ENCODE results near the gene PRDM16. TPM values are rescaled to one million over a fixed set of nuclear protein-coding genes. Genes with fewer than 3 reads are reported as not detected.

The PRDM16 gene
- total and polyA plus RNA-seq, 2 of the 8 experiments (the other 6 are each of a cell fraction or from before 2014, with no cell fraction given): 0.39 to 0.43 TPM

- Histone ChIP-seq H2BK20ac (ENCODE audit: low read length) (no peak overlapping the region), H3K4me1 (replicated peaks in 1 of 4; ENCODE audit: control insufficient read depth in 3 of 4, insufficient read depth in 4 of 4, low read length in 3 of 4) (peaks cover 0 to 6% (median 0%) of the 10 kb centered on the region in 4 experiments; a peak in 3 of 7 replicates), H3K23ac (ENCODE audit: insufficient read length) (no peak overlapping the region), H4K20me1 (replicated peaks in 1 of 2; ENCODE audit: control insufficient read depth in 1 of 2, insufficient read depth in 2 of 2, low read length in 2 of 2) (peaks cover 0 to 2% of the 10 kb centered on the region in 2 experiments), H3K18ac (ENCODE audit: extremely low read depth, low read length) (no peak overlapping the region), H3K56ac (replicated peaks; ENCODE audit: insufficient read length, low read depth, low read length) (no peak overlapping the region), H3K79me1 (ENCODE audit: low read depth, low read length) (no peaks in the 10 kb centered on the region), H3K27me3 (replicated peaks in 1 of 4; ENCODE audit: control insufficient read depth in 3 of 4, extremely low read depth in 1 of 4, insufficient read depth in 3 of 4, low read length in 3 of 4) (no peaks in the 10 kb centered on the region; a peak in 1 of 7 replicates), H3K4me2 (ENCODE audit: insufficient read depth in 1 of 2, low read depth in 2 of 2, low read length in 2 of 2) (no peak overlapping the region), H3K4me3 (ENCODE audit: extremely low read depth in 1 of 4, insufficient read depth in 2 of 4, low read depth in 3 of 4, low read length in 4 of 4) (no peak overlapping the region), H3K27ac (ENCODE audit: low read depth, low read length) (no peak overlapping the region), H3K14ac (ENCODE audit: insufficient read length) (no peak overlapping the region), H3K4ac (replicated peaks; ENCODE audit: insufficient read length, low read depth, low read length) (no peak overlapping the region), H2BK15ac (ENCODE audit: low read length) (no peak overlapping the region), H4K8ac (ENCODE audit: extremely low read depth, insufficient read depth, low read length) (no peak overlapping the region; the same call in 1 of the 2 replicates), H3K79me2 (ENCODE audit: control insufficient read depth in 1 of 2, insufficient read depth in 2 of 2, low read length in 2 of 2) (no peaks in the 10 kb centered on the region), H2BK5ac (ENCODE audit: low read depth, low read length) (no peak overlapping the region), H3K23me2 (ENCODE audit: low read depth, low read length) (peaks cover 3% of the 10 kb centered on the region; the same call in 1 of the 2 replicates), H2BK120ac (replicated peaks; ENCODE audit: low read depth, low read length) (no peak overlapping the region), H2AK5ac (ENCODE audit: low read depth, low read length) (no peak overlapping the region), H3K9me3 (ENCODE audit: insufficient read depth in 2 of 2, low read depth in 1 of 2, low read length in 1 of 2) (0 out of 4 replicates have a peak, but pooled peaks cover 0 to 3% of the 10 kb centered on the region in 2 experiments), H3K9ac (replicated peaks in 1 of 4; ENCODE audit: extremely low read depth in 1 of 4, low read depth in 3 of 4, low read length in 3 of 4) (no peak overlapping the region), H3K36me3 (ENCODE audit: control insufficient read depth in 2 of 4, insufficient read depth in 4 of 4, low read length in 3 of 4) (no peaks in the 10 kb centered on the region), H4K91ac (replicated peaks; ENCODE audit: insufficient read length, low read length) (no peak overlapping the region), H2AFZ (ENCODE audit: low read length) (no peak overlapping the region), H2BK12ac (ENCODE audit: low read depth, low read length) (no peak overlapping the region), H4K5ac (ENCODE audit: insufficient read length, low read depth, low read length) (no peak overlapping the region)
- CTCF ChIA-PET (ENCODE audit: partially characterized antibody): no interaction called here
- no peak for DNase-seq (ENCODE audit: low read depth in 1 of 2, low spot score in 2 of 2)
- no peak for FAIRE-seq
- WGBS, 2 experiments (ENCODE audit: extremely low coverage in 1 of 2, insufficient coverage in 1 of 2, insufficient read length in 1 of 2, insufficient replicate concordance in 2 of 2, low coverage in 1 of 2, low lambda C conversion rate in 2 of 2, missing lambda C conversion rate in 1 of 2): 89% methylated on average over 5 of the region's 10 CpGs; no CpG with 5 or more reads in 1 of the 2 experiments
- TF ChIP-seq PHF8 (conservative IDR thresholded peaks at IDR 0.05; ENCODE audit: low read depth, low read length) (no peak), RNF2 (IDR thresholded peaks at IDR 0.05; ENCODE audit: borderline replicate concordance, low read depth, low read length, missing control alignments, poor library complexity, severe bottlenecking) (no peak), CREB1 (IDR thresholded peaks at IDR 0.05) (no peak)
- POLR2A ChIA-PET (ENCODE audit: partially characterized antibody): no interaction called here
These were observed 195.5 kb downstream of the PRDM16 start for GRCh38 chr1:3264456-3264855.

All from H1 (cell line).